WTC11 (cell line): ENCODE data around the gene MPV17L. TPM values are rescaled to one million over a fixed set of nuclear protein-coding genes. Genes with fewer than 3 reads are reported as not detected.
A peak's percentile ranks its signal among the peaks of the same experiment; 100 is the strongest.
"Not testable (repeated sequence)": the region's sequence is repeated elsewhere in the genome, so short reads cannot be mapped to it uniquely, and the experiment has no call there.

Source experiments
- ATAC-seq: fragments of 200-7000 bp; cut with Tn5 transposase; 2 replicates; pipeline ENCODE4 v1.10.0; 2021; ENCODE audit warnings: mild to moderate bottlenecking, moderate library complexity
- Bru-seq: library from RNA; stranded (reverse); fragments of 400-500 nt; gene quantifications from one replicate; lab custom pipeline; 2021; lab: Mats Ljungman, UMichigan
- CTCF ChIA-PET: fragments of 300-600 bp; sonication (Branson Sonifier 250); formaldehyde crosslinking; loops from one replicate; lab custom pipeline; 2021; ENCODE audit warnings: antibody characterized with exemption; lab: Charles Lee
- POLR2A ChIA-PET: fragments of 350-600 bp; sonication (Branson Sonifier 250); formaldehyde crosslinking; loops from one replicate; lab custom pipeline; 2021; ENCODE audit warnings: antibody characterized with exemption; lab: Charles Lee
- DNase-seq: peaks from one replicate; pipeline ENCODE4 v3.0.0; 2021; ENCODE audit warnings: low spot score
- H3K27ac Mint-ChIP-seq: 2 replicates; pipeline ENCODE4 v1.8.0; 2021; ENCODE audit warnings: mixed read lengths
- H3K27me3 Mint-ChIP-seq: 2 replicates; pipeline ENCODE4 v1.8.0; 2021; ENCODE audit warnings: low read depth, mild to moderate bottlenecking, moderate library complexity, mixed read lengths
- H3K36me3 Mint-ChIP-seq: 2 replicates; pipeline ENCODE4 v1.8.0; 2021; ENCODE audit warnings: mixed read lengths
- H3K4me1 Mint-ChIP-seq: 2 replicates; pipeline ENCODE4 v1.8.0; 2022; ENCODE audit warnings: mixed read lengths
- H3K4me3 Mint-ChIP-seq: 2 replicates; pipeline ENCODE4 v1.8.0; 2021; ENCODE audit warnings: mild to moderate bottlenecking, moderate library complexity, mixed read lengths
- H3K9me3 Mint-ChIP-seq: 2 replicates; pipeline ENCODE4 v1.8.0; 2021; ENCODE audit warnings: mixed read lengths
- FOXP1 ChIP-seq: sonication (generic); formaldehyde crosslinking; IDR thresholded peaks from 2 replicates; pipeline ENCODE4 v1.8.0; 2022; ENCODE audit warnings: missing genetic modification reagents, mild to moderate bottlenecking, moderate library complexity, borderline replicate concordance
- GABPB1 ChIP-seq: sonication (generic); formaldehyde crosslinking; IDR thresholded peaks from 2 replicates; pipeline ENCODE4 v1.8.1; 2023; ENCODE audit warnings: mild to moderate bottlenecking, missing genetic modification reagents
- NFYB ChIP-seq: sonication (generic); formaldehyde crosslinking; conservative IDR thresholded peaks from 2 replicates; pipeline ENCODE4 v1.8.0; 2022; ENCODE audit warnings: low read depth, missing genetic modification reagents
- SP1 ChIP-seq: sonication (generic); formaldehyde crosslinking; conservative IDR thresholded peaks from 2 replicates; pipeline ENCODE4 v1.8.1; 2022; ENCODE audit warnings: missing genetic modification reagents
- TEAD1 ChIP-seq: sonication (generic); formaldehyde crosslinking; IDR thresholded peaks from 2 replicates; pipeline ENCODE4 v1.8.0; 2022; ENCODE audit warnings: mild to moderate bottlenecking, missing genetic modification reagents
- TP53 ChIP-seq: sonication (generic); formaldehyde crosslinking; IDR thresholded peaks from 2 replicates; pipeline ENCODE4 v1.8.1; 2023; ENCODE audit warnings: mild to moderate bottlenecking, missing genetic modification reagents
- ZNF138 ChIP-seq: sonication (generic); formaldehyde crosslinking; conservative IDR thresholded peaks from 2 replicates; pipeline ENCODE4 v1.8.1; 2022; ENCODE audit warnings: mild to moderate bottlenecking, moderate library complexity, missing genetic modification reagents
- ZNF232 ChIP-seq: sonication (generic); formaldehyde crosslinking; IDR thresholded peaks from 2 replicates; pipeline ENCODE4 v1.8.0; 2022; ENCODE audit warnings: mild to moderate bottlenecking, missing genetic modification reagents
- long read RNA-seq, 3 experiments: library from RNA in 1 of 3; library from capped mRNA in 1 of 3; library from polyadenylated mRNA in 1 of 3; unstranded in 2 of 3; stranded (forward) in 1 of 3; transcript quantifications; one replicate each; pipeline ENCODE4 v2.0.0, GENCODE V29; 2021
- total RNA-seq: library from RNA; stranded (reverse); gene quantifications from 3 replicates; pipeline ENCODE4 v1.2.3, GENCODE V29; 2021
- TF ChIP-seq, protein P1 (sequence below): sonication (generic); formaldehyde crosslinking; IDR thresholded peaks from 2 replicates; pipeline ENCODE4 v1.8.1; 2023; ENCODE audit warnings: mild to moderate bottlenecking, missing genetic modification reagents, moderate library complexity
- TF ChIP-seq, protein P2 (sequence below): sonication (generic); formaldehyde crosslinking; IDR thresholded peaks from 2 replicates; pipeline ENCODE4 v1.8.1; 2022; ENCODE audit warnings: mild to moderate bottlenecking, moderate library complexity, missing genetic modification reagents
- TF ChIP-seq, protein P3 (sequence below): sonication (generic); formaldehyde crosslinking; IDR thresholded peaks from 2 replicates; pipeline ENCODE4 v1.8.0; 2023; ENCODE audit warnings: missing genetic modification reagents, mild to moderate bottlenecking, borderline replicate concordance
- TF ChIP-seq, protein P4 (sequence below): sonication (generic); formaldehyde crosslinking; IDR thresholded peaks from 2 replicates; pipeline ENCODE4 v1.8.1; 2023; ENCODE audit warnings: mild to moderate bottlenecking, moderate library complexity, missing genetic modification reagents
- TF ChIP-seq, protein P5 (sequence below): sonication (generic); formaldehyde crosslinking; IDR thresholded peaks from 2 replicates; pipeline ENCODE4 v1.8.0; 2022; ENCODE audit warnings: mild to moderate bottlenecking, missing genetic modification reagents

The MPV17L gene
- total RNA-seq = 5.4 to 8.4 TPM (median 6.4 TPM) in 3 replicates
- Bru-seq, nascent RNA = percentile 56 among the genes with signal in this experiment
- long read RNA-seq, experiment 1, full-length matches to known transcripts = 9 of 9 reads
- long read RNA-seq, experiment 1, partial matches to known transcripts = 0 of 9 reads
- long read RNA-seq, experiment 1, other reads (novel, unspliced or antisense) = 0 of 9 reads
- long read RNA-seq, experiment 2, partial matches to known transcripts = 0 of 4 reads
- long read RNA-seq, experiment 2, other reads (novel, unspliced or antisense) = 1 of 4 reads
- long read RNA-seq, experiment 3 = 0 reads

DNA sequence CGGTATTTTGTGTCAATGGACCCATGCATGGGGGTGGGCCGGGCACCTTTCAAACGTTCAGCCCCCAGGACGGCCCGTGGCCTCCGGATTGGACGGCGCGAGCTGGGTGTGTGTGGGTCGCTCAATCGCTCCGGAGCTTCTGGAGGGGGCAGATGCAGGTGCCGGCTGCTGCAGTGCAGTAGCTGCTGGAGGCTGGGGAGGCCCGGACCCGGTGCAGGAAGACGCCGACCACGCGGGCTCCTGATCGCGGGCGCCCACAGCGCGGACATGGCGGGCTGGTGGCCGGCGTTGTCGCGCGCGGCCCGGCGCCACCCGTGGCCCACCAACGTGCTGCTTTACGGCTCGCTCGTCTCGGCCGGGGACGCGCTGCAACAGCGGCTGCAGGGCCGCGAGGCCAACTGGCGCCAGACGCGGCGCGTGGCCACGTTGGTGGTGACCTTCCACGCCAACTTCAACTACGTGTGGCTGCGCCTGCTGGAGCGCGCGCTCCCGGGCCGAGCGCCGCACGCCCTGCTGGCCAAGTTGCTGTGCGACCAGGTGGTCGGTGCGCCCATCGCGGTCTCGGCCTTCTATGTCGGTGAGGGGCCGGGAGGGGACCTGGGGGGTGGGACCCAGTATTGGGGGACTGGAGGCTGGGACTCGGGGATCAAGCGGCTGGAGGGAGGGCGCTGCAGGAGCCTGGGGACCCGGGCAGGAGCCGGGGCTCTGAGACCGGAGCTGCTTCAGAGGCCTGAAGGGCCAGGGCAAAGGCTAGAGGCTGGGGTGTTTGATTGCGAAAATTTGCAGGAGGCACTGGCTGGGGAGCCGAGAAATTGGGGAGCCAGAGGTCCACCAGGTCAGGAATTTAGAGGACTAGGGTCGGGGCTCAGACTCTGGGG is at the start of gene MPV17L:
Gene MPV17L, plus strand, starts transcription at position 124 of the 878 bp plus-strand sequence. Its CDS starts 144 bp downstream, at position 268.
- TF ChIP-seq, protein P1, sequence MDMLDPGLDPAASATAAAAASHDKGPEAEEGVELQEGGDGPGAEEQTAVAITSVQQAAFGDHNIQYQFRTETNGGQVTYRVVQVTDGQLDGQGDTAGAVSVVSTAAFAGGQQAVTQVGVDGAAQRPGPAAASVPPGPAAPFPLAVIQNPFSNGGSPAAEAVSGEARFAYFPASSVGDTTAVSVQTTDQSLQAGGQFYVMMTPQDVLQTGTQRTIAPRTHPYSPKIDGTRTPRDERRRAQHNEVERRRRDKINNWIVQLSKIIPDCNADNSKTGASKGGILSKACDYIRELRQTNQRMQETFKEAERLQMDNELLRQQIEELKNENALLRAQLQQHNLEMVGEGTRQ (CRISPR knock-in tag) = peak; percentile 14; the same call in 1 of the 2 replicates
- TF ChIP-seq, protein P2, sequence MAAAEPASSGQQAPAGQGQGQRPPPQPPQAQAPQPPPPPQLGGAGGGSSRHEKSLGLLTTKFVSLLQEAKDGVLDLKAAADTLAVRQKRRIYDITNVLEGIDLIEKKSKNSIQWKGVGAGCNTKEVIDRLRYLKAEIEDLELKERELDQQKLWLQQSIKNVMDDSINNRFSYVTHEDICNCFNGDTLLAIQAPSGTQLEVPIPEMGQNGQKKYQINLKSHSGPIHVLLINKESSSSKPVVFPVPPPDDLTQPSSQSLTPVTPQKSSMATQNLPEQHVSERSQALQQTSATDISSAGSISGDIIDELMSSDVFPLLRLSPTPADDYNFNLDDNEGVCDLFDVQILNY (CRISPR knock-in tag) = 0 out of 2 replicates have a peak, but pooled peaks have one; percentile 43
- peak; percentile 45; the same call in 1 of the 2 replicates for TF ChIP-seq SP1 (CRISPR knock-in tag)
- peak; percentile 41; the same call in 1 of the 2 replicates for TF ChIP-seq ZNF232 (CRISPR knock-in tag)
- 0 out of 2 replicates have a peak, but pooled peaks have one; percentile 14 for TF ChIP-seq GABPB1 (CRISPR knock-in tag)
- 0 out of 2 replicates have a peak, but pooled peaks have one; percentile 28 for TF ChIP-seq TP53 (CRISPR knock-in tag)
- 0 out of 2 replicates have a peak, but pooled peaks have one; percentile 30 for TF ChIP-seq TEAD1 (CRISPR knock-in tag)
- TF ChIP-seq NFYB (CRISPR knock-in tag) = 0 out of 2 replicates have a peak, but pooled peaks have one; percentile 38
- TF ChIP-seq, protein P3, sequence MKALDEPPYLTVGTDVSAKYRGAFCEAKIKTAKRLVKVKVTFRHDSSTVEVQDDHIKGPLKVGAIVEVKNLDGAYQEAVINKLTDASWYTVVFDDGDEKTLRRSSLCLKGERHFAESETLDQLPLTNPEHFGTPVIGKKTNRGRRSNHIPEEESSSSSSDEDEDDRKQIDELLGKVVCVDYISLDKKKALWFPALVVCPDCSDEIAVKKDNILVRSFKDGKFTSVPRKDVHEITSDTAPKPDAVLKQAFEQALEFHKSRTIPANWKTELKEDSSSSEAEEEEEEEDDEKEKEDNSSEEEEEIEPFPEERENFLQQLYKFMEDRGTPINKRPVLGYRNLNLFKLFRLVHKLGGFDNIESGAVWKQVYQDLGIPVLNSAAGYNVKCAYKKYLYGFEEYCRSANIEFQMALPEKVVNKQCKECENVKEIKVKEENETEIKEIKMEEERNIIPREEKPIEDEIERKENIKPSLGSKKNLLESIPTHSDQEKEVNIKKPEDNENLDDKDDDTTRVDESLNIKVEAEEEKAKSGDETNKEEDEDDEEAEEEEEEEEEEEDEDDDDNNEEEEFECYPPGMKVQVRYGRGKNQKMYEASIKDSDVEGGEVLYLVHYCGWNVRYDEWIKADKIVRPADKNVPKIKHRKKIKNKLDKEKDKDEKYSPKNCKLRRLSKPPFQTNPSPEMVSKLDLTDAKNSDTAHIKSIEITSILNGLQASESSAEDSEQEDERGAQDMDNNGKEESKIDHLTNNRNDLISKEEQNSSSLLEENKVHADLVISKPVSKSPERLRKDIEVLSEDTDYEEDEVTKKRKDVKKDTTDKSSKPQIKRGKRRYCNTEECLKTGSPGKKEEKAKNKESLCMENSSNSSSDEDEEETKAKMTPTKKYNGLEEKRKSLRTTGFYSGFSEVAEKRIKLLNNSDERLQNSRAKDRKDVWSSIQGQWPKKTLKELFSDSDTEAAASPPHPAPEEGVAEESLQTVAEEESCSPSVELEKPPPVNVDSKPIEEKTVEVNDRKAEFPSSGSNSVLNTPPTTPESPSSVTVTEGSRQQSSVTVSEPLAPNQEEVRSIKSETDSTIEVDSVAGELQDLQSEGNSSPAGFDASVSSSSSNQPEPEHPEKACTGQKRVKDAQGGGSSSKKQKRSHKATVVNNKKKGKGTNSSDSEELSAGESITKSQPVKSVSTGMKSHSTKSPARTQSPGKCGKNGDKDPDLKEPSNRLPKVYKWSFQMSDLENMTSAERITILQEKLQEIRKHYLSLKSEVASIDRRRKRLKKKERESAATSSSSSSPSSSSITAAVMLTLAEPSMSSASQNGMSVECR (CRISPR knock-in tag) = 0 out of 2 replicates have a peak, but pooled peaks have one; percentile 42
- TF ChIP-seq, protein P4, sequence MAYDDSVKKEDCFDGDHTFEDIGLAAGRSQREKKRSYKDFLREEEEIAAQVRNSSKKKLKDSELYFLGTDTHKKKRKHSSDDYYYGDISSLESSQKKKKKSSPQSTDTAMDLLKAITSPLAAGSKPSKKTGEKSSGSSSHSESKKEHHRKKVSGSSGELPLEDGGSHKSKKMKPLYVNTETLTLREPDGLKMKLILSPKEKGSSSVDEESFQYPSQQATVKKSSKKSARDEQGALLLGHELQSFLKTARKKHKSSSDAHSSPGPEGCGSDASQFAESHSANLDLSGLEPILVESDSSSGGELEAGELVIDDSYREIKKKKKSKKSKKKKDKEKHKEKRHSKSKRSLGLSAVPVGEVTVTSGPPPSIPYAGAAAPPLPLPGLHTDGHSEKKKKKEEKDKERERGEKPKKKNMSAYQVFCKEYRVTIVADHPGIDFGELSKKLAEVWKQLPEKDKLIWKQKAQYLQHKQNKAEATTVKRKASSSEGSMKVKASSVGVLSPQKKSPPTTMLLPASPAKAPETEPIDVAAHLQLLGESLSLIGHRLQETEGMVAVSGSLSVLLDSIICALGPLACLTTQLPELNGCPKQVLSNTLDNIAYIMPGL (CRISPR knock-in tag) = peak; percentile 84
- TF ChIP-seq ZNF138 = 0 out of 2 replicates have a peak, but pooled peaks have one; percentile 21
- TF ChIP-seq FOXP1 (CRISPR knock-in tag) = peak; percentile 76; the same call in 1 of the 2 replicates
- TF ChIP-seq, protein P5, sequence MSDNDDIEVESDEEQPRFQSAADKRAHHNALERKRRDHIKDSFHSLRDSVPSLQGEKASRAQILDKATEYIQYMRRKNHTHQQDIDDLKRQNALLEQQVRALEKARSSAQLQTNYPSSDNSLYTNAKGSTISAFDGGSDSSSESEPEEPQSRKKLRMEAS (CRISPR knock-in tag) = peak; percentile 68; the same call in 1 of the 2 replicates
- POLR2A ChIA-PET, CTCF ChIA-PET: not testable (repeated sequence)

DNA sequence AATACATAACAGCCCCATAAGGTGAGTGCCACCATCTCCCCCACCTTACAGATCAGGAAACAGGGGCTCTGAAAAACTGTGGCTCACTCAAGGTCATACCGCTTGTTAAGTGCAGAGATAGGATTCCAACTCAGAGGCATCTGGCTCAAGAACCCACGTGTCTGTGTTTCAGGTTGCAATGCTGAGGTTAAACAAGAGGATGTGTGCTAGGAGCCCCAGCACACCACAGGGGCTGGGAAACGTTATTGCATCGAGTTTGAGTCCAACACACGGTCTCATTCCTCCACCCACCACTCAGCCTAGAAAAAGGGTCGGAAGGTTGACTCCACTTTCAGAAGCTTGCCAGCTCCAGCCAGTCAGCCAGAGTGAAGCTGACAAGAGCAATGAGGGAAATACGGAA is 46.8 kb upstream of the MPV17L start:
- H3K4me3 Mint-ChIP-seq, H3K36me3 Mint-ChIP-seq, H3K9me3 Mint-ChIP-seq, H3K27me3 Mint-ChIP-seq, CTCF ChIA-PET, POLR2A ChIA-PET, DNase-seq, H3K27ac Mint-ChIP-seq, ATAC-seq, H3K4me1 Mint-ChIP-seq: not testable (repeated sequence)

More for the DNA sequence above, at the start of gene MPV17L:
- Mint-ChIP-seq H3K4me1 (peaks cover 19% of the 10 kb centered on the region), H3K4me3 (peak within 1 kb of the TSS; percentile 66)
- peak; percentile 97 for ATAC-seq
- H3K9me3 Mint-ChIP-seq, H3K27ac Mint-ChIP-seq, H3K27me3 Mint-ChIP-seq, H3K36me3 Mint-ChIP-seq: not testable (repeated sequence)
- peak; percentile 69 for DNase-seq

DNA sequence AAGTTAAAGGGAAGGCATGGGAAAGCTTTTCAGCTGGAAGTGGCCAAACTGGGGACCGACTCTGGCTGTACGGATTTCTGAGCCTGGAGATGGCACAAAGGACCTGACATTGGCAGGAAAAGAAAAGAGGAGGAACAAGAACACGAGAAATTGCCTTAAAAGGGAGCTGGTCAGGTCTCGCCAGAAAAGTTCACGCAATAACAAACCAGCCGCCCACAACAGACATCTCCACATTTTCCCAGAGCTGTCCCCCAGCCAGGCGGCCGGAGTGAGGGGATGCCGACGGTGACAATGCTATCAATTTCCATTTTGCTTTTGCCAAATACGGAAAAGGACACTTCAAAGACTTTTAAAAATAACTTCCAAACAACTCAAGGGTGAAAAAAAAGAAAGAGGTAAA is 44.3 kb upstream of the MPV17L start:
- H3K9me3 Mint-ChIP-seq, CTCF ChIA-PET, DNase-seq, H3K27me3 Mint-ChIP-seq, H3K4me3 Mint-ChIP-seq, H3K36me3 Mint-ChIP-seq, H3K4me1 Mint-ChIP-seq, H3K27ac Mint-ChIP-seq, POLR2A ChIA-PET, ATAC-seq: not testable (repeated sequence)

DNA sequence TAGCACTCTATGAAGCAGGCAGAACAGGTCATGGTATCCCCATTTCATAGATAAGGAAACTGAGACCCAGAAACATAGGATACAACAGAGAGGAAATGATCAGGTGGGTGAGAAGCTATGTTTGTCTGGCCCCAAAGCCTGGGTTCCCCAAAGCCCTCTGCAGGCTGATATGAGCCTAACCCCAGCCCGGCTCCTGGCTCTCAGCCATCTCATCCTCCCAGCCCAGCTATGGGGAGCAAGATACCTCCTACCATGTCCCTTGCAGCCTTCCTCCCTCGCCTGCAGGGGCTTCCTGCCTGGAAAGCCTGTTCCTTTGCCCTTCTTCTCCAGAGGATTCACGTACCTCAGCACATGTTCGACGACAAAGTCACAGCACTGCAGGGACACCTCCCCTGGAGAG is 43.8 kb upstream of the MPV17L start:
- peak; percentile 97 for ATAC-seq
- H3K27me3 Mint-ChIP-seq, DNase-seq, H3K27ac Mint-ChIP-seq, CTCF ChIA-PET, H3K36me3 Mint-ChIP-seq, POLR2A ChIA-PET, H3K4me3 Mint-ChIP-seq, H3K4me1 Mint-ChIP-seq, H3K9me3 Mint-ChIP-seq: not testable (repeated sequence)

DNA sequence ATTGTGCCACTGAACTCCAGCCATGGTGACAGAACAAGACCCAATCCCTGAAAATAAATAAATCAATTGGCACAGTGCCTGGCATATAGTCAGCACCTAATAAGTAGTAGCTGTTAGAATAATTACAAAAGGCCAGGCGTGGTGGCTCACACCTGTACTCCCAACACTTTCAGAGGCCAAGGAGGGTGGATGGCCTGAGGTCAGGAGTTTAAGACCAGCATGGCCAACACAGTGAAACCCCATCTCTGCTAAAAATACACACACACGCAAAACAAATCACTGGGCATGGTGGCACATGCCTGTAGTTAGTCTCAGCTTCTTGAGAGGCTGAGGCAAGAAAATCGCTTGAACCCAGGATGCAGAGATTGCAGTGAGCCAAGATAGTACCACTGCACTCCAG is 42.7 kb upstream of the MPV17L start:
- ATAC-seq, H3K9me3 Mint-ChIP-seq, H3K27ac Mint-ChIP-seq, DNase-seq, H3K4me3 Mint-ChIP-seq, POLR2A ChIA-PET, CTCF ChIA-PET, H3K36me3 Mint-ChIP-seq, H3K4me1 Mint-ChIP-seq, H3K27me3 Mint-ChIP-seq: not testable (repeated sequence)
